Right cardiac atrium (tissue), 5 donors: Measurements from ENCODE around the gene CTCFL. TPM values are rescaled to one million over a fixed set of nuclear protein-coding genes. Genes with fewer than 3 reads are reported as not detected.
A peak's percentile ranks its signal among the peaks of the same experiment; 100 is the strongest.

Experiments used
- ATAC-seq, 2 donors: fragments of 200-7000 bp; cut with Tn5 transposase; one replicate each; pipeline versions ENCODE4 v1.8.0 to v1.9.1; 2020; ENCODE audit warnings: moderate library complexity in 2 of 2, mild to moderate bottlenecking in 1 of 2
- DNase-seq, 3 donors: peaks; one replicate each; pipeline ENCODE4 v3.0.0-alpha.2; 2020
- H3K27ac ChIP-seq: one replicate; pipeline ENCODE4 v1.5.1; 2013; ENCODE audit warnings: mild to moderate bottlenecking, low read length, control low read depth, moderate library complexity
- H3K27me3 ChIP-seq: one replicate; pipeline ENCODE4 v1.6.1; 2013; ENCODE audit not compliant: control insufficient read depth, insufficient read depth
- H3K4me1 ChIP-seq: one replicate; pipeline ENCODE4 v1.6.1; 2013; ENCODE audit warnings: low read length; ENCODE audit not compliant: control insufficient read depth, insufficient read depth
- H3K4me3 ChIP-seq: one replicate; pipeline ENCODE4 v1.5.1; 2013; ENCODE audit warnings: low read length, control low read depth
- H3K9me3 ChIP-seq: one replicate; pipeline ENCODE4 v1.6.1; 2013; ENCODE audit warnings: low read length; ENCODE audit not compliant: control insufficient read depth
- WGBS: extraction: QIAGEN DNeasy Blood & Tissue Kit; methylation state at CpG from one replicate; pipeline ENCODE4 v1.1.7; 2013; 5-methylcytosine and 5-hydroxymethylcytosine counted together
- intact Hi-C, 4 donors: fragments of 100-400 bp; cut with DNase I; formaldehyde crosslinking; loops; one replicate each; pipeline versions ENCODE4 v1.11.0 to v1.14.0; 2022 to 2023
- polyA plus RNA-seq: library from polyadenylated mRNA; stranded (reverse); fragments of 200-250 nt; gene quantifications from one replicate; pipeline ENCODE4 v1.2.3, GENCODE V29; 2013
- total RNA-seq, 4 donors: library from RNA; stranded (reverse); fragmentation: NEBNext Ultra II Directional; extraction: Animal tissue kit (Norgen Biotek cat#: 25700); gene quantifications; one replicate each; pipeline ENCODE4 v1.2.1, GENCODE V29; 2021
- donor health status: healthy with polysubstance abuse.
- donor health status: DM: no; HTN: yes; CAD: no.
- donor health status: DM: no; HTN: no; CAD: no.
- donor health status: DM: no; HTN: yes; CAD: no; lungs with severe emphysema.
- donor health status: DM: yes; HTN: yes; CAD: no.

CTCFL gene
- total and polyA plus RNA-seq, 5 donors, result not detected

- H3K9me3 ChIP-seq, result no peaks in the 10 kb centered on the region
- no peaks in the 10 kb centered on the region for H3K27me3 ChIP-seq
- WGBS, result 74% methylated on average over 10 of the region's 10 CpGs
- intact Hi-C loops, result no loop called here
- no peak for ATAC-seq
- no peak overlapping the region for H3K27ac ChIP-seq
- H3K4me1 ChIP-seq, result no peaks in the 10 kb centered on the region
- H3K4me3 ChIP-seq, result no peak overlapping the region
- DNase-seq, result no peak
Measured at GRCh38 chr20:57566803-57567459, 42.0 kb upstream of the CTCFL start.

DNA sequence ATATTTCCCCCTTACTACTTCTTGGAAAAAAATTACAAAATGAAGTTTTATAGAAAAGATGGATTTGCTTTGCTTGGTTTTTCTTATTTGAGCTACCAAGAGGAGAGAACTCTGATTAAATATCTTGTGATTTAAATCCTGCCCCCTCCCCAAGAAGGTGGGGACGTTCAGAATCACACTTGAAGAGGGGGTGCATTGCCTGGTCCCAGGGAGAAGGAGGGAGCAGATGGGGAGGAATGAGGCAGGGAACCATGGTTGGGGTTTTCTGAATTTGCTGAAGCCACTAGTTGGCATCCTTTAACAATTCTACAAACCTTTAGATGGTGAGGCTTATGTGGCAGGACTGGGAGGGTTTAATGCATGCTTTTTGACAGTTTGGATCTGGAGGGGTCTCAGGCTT is 41.5 kb upstream of the CTCFL start:
- 17% methylated on average over 1 of the region's 1 CpG for WGBS
- ATAC-seq, result no peak
- Histone ChIP-seq H3K4me3 (no peak overlapping the region), H3K4me1 (no peaks in the 10 kb centered on the region), H3K27me3 (no peaks in the 10 kb centered on the region), H3K9me3 (no peaks in the 10 kb centered on the region), H3K27ac (no peak overlapping the region)
- DNase-seq, result no peak
- intact Hi-C loops, result no loop called here

DNA sequence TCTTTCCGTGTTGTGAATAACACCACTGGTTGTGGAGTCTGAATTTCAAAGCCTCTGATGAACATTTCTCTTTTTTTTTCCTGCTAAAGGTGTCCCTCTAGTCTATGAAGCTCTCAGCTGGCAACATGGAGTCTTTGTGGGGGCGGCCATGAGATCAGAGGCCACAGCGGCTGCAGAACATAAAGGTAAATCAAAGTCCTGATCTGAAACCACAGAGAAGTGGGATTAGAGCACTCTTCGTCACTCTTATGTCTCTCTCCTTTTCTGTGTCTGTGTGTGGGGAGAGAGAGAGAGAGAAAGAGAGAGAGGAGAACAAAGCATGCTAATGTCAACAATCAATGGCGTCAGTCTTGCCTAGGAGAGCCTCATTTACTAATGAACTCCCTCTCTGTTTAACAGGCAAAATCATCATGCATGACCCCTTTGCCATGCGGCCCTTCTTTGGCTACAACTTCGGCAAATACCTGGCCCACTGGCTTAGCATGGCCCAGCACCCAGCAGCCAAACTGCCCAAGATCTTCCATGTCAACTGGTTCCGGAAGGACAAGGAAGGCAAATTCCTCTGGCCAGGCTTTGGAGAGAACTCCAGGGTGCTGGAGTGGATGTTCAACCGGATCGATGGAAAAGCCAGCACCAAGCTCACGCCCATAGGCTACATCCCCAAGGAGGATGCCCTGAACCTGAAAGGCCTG is 40.2 kb upstream of the CTCFL start:
- H3K27ac ChIP-seq, result no peak overlapping the region
- no peak overlapping the region for H3K4me3 ChIP-seq
- intact Hi-C loops, result no loop called here
- 88% methylated on average over 11 of the region's 11 CpGs for WGBS
- H3K4me1 ChIP-seq, result no peaks in the 10 kb centered on the region
- ATAC-seq (no peak), DNase-seq (no peak)
- H3K9me3 ChIP-seq, result no peaks in the 10 kb centered on the region
- H3K27me3 ChIP-seq, result no peaks in the 10 kb centered on the region

- Histone ChIP-seq H3K9me3 (no peaks in the 10 kb centered on the region), H3K27me3 (no peaks in the 10 kb centered on the region), H3K4me1 (no peaks in the 10 kb centered on the region), H3K4me3 (no peak overlapping the region), H3K27ac (no peak overlapping the region)
- ATAC-seq (no peak), DNase-seq (no peak)
- 88% methylated on average over 14 of the region's 14 CpGs for WGBS
- intact Hi-C loops, result no loop called here
Measured at GRCh38 chr20:57564180-57564802, 39.4 kb upstream of the CTCFL start.

DNA sequence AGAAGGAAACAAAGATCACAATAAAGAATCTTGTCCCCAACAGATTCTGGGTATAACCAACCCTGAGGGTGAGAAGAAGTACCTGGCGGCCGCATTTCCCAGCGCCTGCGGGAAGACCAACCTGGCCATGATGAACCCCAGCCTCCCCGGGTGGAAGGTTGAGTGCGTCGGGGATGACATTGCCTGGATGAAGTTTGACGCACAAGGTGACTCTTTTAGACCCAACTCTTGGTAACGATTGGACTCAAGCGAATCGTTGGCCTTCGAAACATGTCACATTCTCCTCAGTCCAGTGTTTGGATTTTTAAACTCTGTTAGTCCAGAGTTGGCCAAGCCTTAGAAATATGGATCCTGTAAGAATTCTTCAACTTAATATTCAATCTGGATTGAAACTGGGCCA is 38.6 kb upstream of the CTCFL start:
- H3K9me3 ChIP-seq, result no peaks in the 10 kb centered on the region
- 97% methylated on average over 12 of the region's 12 CpGs for WGBS
- H3K4me1 ChIP-seq, result no peaks in the 10 kb centered on the region
- ATAC-seq (no peak), DNase-seq (no peak)
- no peaks in the 10 kb centered on the region for H3K27me3 ChIP-seq
- intact Hi-C loops, result no loop called here
- no peak overlapping the region for H3K27ac ChIP-seq
- no peak overlapping the region for H3K4me3 ChIP-seq

DNA sequence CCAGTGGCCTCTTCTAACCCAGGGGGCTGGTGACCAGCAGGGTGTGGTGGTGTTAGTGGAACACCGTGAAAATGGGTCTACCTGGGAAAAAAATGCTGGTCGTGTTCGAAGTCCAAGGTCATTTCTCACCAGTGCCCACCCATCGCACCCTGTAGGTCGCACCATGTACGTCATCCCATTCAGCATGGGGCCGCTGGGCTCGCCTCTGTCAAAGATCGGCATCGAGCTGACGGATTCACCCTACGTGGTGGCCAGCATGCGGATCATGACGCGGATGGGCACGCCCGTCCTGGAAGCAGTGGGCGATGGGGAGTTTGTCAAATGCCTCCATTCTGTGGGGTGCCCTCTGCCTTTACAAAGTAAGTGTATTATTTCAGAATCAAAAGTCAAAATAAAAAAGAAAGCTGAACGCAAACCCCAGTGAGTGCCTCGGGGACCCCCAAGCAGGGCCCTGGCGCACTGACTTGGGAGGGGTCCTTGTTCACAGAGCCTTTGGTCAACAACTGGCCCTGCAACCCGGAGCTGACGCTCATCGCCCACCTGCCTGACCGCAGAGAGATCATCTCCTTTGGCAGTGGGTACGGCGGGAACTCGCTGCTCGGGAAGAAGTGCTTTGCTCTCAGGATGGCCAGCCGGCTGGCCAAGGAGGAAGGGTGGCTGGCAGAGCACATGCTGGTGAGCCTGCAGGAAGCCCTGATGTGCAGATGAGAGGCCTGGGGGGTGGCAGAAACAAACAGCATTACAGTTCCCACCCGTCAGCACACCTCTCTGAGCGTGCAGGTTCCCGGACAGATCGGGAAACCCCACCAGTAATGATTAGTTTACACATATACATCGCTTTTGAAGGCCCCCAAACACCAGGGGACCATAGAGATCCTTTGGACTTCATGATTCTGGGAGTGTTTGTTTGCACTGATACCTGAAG is 37.9 kb upstream of the CTCFL start:
- no peak for DNase-seq
- no peak for ATAC-seq
- Histone ChIP-seq H3K27ac (no peak overlapping the region), H3K4me3 (no peak overlapping the region), H3K27me3 (no peaks in the 10 kb centered on the region), H3K4me1 (no peaks in the 10 kb centered on the region), H3K9me3 (no peaks in the 10 kb centered on the region)
- intact Hi-C loops, result no loop called here
- 95% methylated on average over 35 of the region's 35 CpGs for WGBS

DNA sequence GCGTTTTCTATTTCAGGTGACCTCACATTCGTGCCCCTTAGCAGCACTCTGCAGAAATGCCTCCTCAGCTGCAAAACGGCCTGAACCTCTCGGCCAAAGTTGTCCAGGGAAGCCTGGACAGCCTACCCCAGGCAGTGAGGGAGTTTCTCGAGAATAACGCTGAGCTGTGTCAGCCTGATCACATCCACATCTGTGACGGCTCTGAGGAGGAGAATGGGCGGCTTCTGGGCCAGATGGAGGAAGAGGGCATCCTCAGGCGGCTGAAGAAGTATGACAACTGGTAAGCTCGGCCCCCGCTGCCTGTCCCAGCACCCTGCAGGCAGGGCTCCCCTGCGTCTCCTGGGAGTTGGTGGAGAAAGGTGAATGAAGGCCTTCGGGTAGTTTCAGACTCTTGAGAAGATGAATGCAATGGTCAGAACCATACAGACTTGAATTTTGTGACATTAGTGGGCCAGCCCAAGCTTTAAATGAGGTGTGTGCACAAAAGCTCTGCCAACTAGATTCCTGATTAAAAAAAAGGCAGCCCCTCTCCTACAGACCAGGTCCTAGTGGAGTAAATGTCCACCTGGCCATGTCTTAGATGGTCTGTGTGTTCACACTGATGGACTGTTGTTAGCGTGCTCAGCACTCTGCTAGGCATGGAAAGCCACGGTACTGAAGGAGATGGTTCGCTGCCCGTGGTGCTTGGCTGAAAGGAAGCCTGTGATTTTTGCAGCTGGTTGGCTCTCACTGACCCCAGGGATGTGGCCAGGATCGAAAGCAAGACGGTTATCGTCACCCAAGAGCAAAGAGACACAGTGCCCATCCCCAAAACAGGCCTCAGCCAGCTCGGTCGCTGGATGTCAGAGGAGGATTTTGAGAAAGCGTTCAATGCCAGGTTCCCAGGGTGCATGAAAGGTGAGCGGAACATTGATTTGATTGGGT is 36.7 kb upstream of the CTCFL start:
- H3K27me3 ChIP-seq, result no peaks in the 10 kb centered on the region

DNA sequence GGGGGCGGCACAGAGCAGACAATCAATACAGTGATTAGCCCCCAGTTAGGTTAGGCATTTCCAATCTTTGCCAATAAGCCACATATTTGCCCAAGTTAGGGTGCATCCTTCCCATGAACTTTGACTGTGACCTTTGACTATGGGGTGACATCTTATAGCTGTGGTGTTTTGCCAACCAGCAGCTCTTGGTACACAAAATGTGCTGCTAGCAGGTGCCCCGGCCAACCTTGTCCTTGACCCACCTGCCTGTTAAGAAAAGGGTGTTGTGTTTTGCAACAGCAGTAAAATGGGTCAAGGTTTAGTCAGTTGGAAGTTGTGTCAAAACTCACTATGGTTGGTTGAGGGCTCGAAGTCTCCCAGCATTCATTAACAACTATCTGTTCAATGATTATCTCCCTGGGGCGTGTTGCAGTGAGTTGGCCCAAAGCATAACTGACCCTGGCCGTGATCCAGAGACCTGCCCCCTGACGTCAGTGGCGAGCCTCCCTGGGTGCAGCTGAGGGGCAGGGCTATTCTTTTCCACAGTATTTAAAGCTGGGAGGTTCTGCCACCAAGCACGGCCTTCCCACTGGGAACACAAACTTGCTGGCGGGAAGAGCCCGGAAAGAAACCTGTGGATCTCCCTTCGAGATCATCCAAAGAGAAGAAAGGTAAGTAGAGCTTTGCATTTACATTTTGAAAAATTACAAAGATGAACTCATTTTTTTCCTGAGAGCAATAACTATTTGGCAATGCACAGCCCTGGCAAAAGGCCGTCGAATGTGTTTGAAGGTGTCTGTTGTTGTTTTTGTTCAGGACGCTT is 35.8 kb upstream of the CTCFL start, which contains the start of gene PCK1:
Gene PCK1, plus strand, starts transcription at position 557 of the 802 bp plus-strand sequence. CDS start 302 bp downstream, outside the sequence.
- ATAC-seq, result peak; percentile 78 to 92
- Histone ChIP-seq H3K4me3 (no peak within 1 kb of the TSS), H3K4me1 (no peaks in the 10 kb centered on the region), H3K27me3 (no peaks in the 10 kb centered on the region), H3K27ac (no peak within 1 kb of the TSS), H3K9me3 (no peaks in the 10 kb centered on the region)
- 48% methylated on average over 14 of the region's 14 CpGs for WGBS
- peak; percentile 73 to 81 (median 81) for DNase-seq
- intact Hi-C loops, result no loop called here

More for the DNA sequence above, 36.7 kb upstream of the CTCFL start:
- 80% methylated on average over 24 of the region's 24 CpGs for WGBS
- Histone ChIP-seq H3K27ac (no peak overlapping the region), H3K4me3 (no peak overlapping the region), H3K9me3 (no peaks in the 10 kb centered on the region), H3K4me1 (no peaks in the 10 kb centered on the region)
- intact Hi-C loops, result no loop called here
- ATAC-seq (no peak), DNase-seq (no peak)

- intact Hi-C loops, result no loop called here
- H3K27me3 ChIP-seq, result no peaks in the 10 kb centered on the region
Measured at GRCh38 chr20:57559658-57560553, 35.0 kb upstream of the CTCFL start.

More at GRCh38 chr20:57559658-57560553, 35.0 kb upstream of the CTCFL start:
- Histone ChIP-seq H3K4me1 (no peaks in the 10 kb centered on the region), H3K27ac (no peak overlapping the region), H3K4me3 (no peak overlapping the region), H3K9me3 (no peaks in the 10 kb centered on the region)
- 73% methylated on average over 8 of the region's 8 CpGs for WGBS
- DNase-seq, result no peak
- no peak for ATAC-seq
